ENCODE measurements around the gene ATAD2B. TPM values are rescaled to one million over a fixed set of nuclear protein-coding genes. Genes with fewer than 3 reads are reported as not detected.

ATAD2B gene
- total RNA-seq, 3 donors from 2014 or later = 25.8 to 38.5 (median 27.9) TPM

GRCh38 chr2:23944976-23945375 lies 18.1 kb upstream of the ATAD2B start:
- H3K36me3 ChIP-seq (ENCODE audit: low read depth) = no peaks in the 10 kb centered on the region
- no peak overlapping the region for H3K4me3 ChIP-seq
- no peak for ATAC-seq

GRCh38 chr2:23944527-23944926 lies 17.6 kb upstream of the ATAD2B start:
- intact Hi-C loops (cut with DNase I, micrococcal nuclease) = no loop called here
- no peak for TF ChIP-seq CTCF (IDR thresholded peaks at IDR 0.05)
- Histone ChIP-seq H3K4me3 (no peak overlapping the region), H3K36me3 (ENCODE audit: low read depth) (no peaks in the 10 kb centered on the region), H3K4me1 (ENCODE audit: low read depth) (peaks cover 2% of the 10 kb centered on the region), H3K9me3 (no peaks in the 10 kb centered on the region)
- DNase-seq (no peak), ATAC-seq (no peak)

More at GRCh38 chr2:23944976-23945375, 18.1 kb upstream of the ATAD2B start:
- intact Hi-C loops (cut with DNase I, micrococcal nuclease) = no loop called here
- TF ChIP-seq CTCF (IDR thresholded peaks at IDR 0.05) = no peak
- Histone ChIP-seq H3K4me1 (ENCODE audit: low read depth) (peaks cover 2% of the 10 kb centered on the region), H3K9me3 (no peaks in the 10 kb centered on the region)
- DNase-seq = no peak

- Histone ChIP-seq H3K36me3 (ENCODE audit: low read depth) (no peaks in the 10 kb centered on the region), H3K9me3 (no peaks in the 10 kb centered on the region), H3K4me3 (no peak overlapping the region), H3K4me1 (ENCODE audit: low read depth) (peaks cover 2% of the 10 kb centered on the region)
- intact Hi-C loops (cut with DNase I, micrococcal nuclease) = no loop called here
- ATAC-seq (no peak), DNase-seq (no peak)
- no peak for TF ChIP-seq CTCF (IDR thresholded peaks at IDR 0.05)
Observed at GRCh38 chr2:23943666-23944065, 16.7 kb upstream of the ATAD2B start.

- ATAC-seq (no peak), DNase-seq (no peak)
- H3K4me1 ChIP-seq (ENCODE audit: low read depth) = peaks cover 2% of the 10 kb centered on the region
- intact Hi-C loops (cut with DNase I, micrococcal nuclease) = no loop called here
- H3K4me3 ChIP-seq = no peak overlapping the region
- H3K9me3 ChIP-seq = no peaks in the 10 kb centered on the region
- H3K36me3 ChIP-seq (ENCODE audit: low read depth) = no peaks in the 10 kb centered on the region
- TF ChIP-seq CTCF (IDR thresholded peaks at IDR 0.05) = no peak
Observed at GRCh38 chr2:23941644-23942043, 14.7 kb upstream of the ATAD2B start.

- TF ChIP-seq CTCF (IDR thresholded peaks at IDR 0.05) = no peak
- peak overlapping the region; percentile 83 for H3K4me3 ChIP-seq
- H3K36me3 ChIP-seq (ENCODE audit: low read depth) = no peaks in the 10 kb centered on the region
- ATAC-seq (peak; percentile 62), DNase-seq (peak in 1 of 3 donors; percentile 61)
- H3K4me1 ChIP-seq (ENCODE audit: low read depth) = peaks cover 2% of the 10 kb centered on the region
- intact Hi-C loops (cut with DNase I, micrococcal nuclease) = no loop called here
- H3K9me3 ChIP-seq = no peaks in the 10 kb centered on the region
Observed at GRCh38 chr2:23940718-23941620, 14.0 kb upstream of the ATAD2B start.

Measured in mucosa of descending colon (tissue), 3 donors.